Daoy (cell line): ENCODE results near the gene TRPT1. TPM values are rescaled to one million over a fixed set of nuclear protein-coding genes. Genes with fewer than 3 reads are reported as not detected.

Experiments
- DNase-seq: peaks from one replicate; pipeline ENCODE4 v3.0.0-alpha.2; 2015; ENCODE audit warnings: low read depth
- total RNA-seq: library from RNA; depleted of rRNA; stranded (reverse); fragments of >200 nt; shearing (Covaris generic); gene quantifications from 2 replicates; pipeline ENCODE4 v1.2.3, GENCODE V29; 2014; rRNA removed

TRPT1 gene
- total RNA-seq, 1 experiment from 2014 or later, result 19.9 TPM

DNA sequence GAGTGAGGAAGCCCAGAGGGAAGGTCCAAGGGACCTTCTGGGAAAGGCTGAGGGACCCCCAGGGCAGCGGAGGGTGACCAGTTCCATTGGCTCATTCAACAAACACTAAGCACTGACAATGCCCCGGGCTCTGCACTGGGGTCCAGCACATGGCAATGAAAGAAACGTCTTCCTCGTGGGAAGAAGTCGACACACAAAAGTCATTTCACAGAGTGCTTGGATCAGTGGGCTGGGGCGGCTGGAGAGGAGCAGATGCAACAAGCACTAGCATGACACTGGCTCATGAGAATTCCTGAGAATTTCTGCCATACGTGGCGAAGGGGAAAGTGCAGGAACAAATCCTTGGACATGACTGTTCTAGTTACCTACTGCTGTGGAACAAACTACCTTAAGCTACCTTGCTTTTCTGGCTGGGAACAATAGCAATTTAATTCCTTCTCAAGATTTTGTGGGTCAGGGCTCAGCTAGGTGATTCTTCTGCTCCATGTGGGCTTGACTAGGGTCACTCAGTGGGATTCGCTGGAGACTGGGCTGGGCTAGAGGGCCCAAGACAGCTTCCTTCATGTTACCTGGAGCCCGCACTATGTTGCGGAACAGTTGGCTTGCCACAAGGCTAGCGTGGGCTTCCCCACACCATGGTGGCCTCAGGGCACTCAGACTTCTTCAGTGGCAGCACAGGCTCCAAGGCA is 46.9 kb downstream of the TRPT1 start:
- DNase-seq, result no peak

DNA sequence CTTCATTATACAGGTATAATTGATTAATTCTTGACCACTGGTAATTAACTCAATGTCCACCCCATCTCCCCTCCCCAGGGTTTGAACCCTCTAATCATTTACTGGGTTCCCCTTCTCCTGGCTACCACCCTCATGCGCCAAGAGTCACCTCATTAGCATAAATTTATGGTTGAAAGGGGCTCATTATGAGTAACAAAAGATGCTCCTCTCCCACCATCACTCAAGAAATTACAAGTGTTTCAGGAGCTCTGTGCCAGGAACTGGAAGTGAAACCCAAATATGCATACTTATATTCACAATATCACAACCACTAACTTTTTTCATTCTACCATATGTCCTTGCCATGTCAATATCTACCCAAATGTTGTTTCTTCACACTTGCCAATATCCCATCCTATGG is 47.8 kb downstream of the TRPT1 start:
- DNase-seq, result no peak

DNA sequence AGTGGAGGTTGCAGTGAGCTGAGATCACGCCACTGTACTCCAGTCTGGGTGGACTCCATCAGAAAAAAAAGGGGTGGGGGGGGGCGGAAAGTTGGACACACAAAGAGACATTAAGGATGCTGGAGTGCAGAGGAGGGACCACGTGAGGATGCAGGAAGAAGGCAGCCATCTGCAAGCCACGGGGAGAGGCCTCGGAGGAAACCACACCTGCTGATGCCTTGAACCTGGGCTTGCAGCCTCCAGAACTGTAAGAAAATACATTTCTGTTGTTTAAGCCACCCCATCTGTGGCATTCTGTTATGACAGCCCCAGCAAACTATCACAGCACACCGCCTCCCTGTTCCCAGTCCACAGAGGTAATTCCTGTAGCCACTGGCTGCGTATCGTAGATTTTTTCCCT is 49.2 kb downstream of the TRPT1 start:
- no peak for DNase-seq

Other genes with a start within 250 kb of the TRPT1 start
- gene OTUB1, start 239.7 kb downstream of the TRPT1 start, total RNA-seq, result 30.7 and 36.9 TPM in 2 replicates
- gene FLRT1, start 190.3 kb downstream of the TRPT1 start, total RNA-seq, result not detected in 2 replicates
- 19.4 and 47.1 TPM in 2 replicates for gene MACROD1, start 60.1 kb downstream of the TRPT1 start, total RNA-seq
- 283 and 358 TPM in 2 replicates for gene STIP1, start 40.0 kb downstream of the TRPT1 start, total RNA-seq
- 3.0 and 5.7 TPM in 2 replicates for gene FERMT3, start 19.5 kb downstream of the TRPT1 start, total RNA-seq
- 43.1 and 51.3 TPM in 2 replicates for gene NUDT22, start 88 bp upstream of the TRPT1 start, total RNA-seq
- gene DNAJC4, start 4.4 kb upstream of the TRPT1 start, total RNA-seq, result 1.7 and 2.7 TPM in 2 replicates
- 6.7 and 8.9 TPM in 2 replicates for gene VEGFB, start 8.4 kb upstream of the TRPT1 start, total RNA-seq
- gene FKBP2, start 14.9 kb upstream of the TRPT1 start, total RNA-seq, result 18.8 and 102 TPM in 2 replicates
- 414 and 421 TPM in 2 replicates for gene PPP1R14B, start 20.8 kb upstream of the TRPT1 start, total RNA-seq
- 11.5 and 13.2 TPM in 2 replicates for gene PLCB3, start 25.3 kb upstream of the TRPT1 start, total RNA-seq
- 63.5 and 65.9 TPM in 2 replicates for gene BAD, start 58.5 kb upstream of the TRPT1 start, total RNA-seq
- 14.3 and 24.6 TPM in 2 replicates for gene GPR137, start 59.7 kb upstream of the TRPT1 start, total RNA-seq
- gene KCNK4, start 65.1 kb upstream of the TRPT1 start, total RNA-seq, result 0.23 TPM in 1 of 2 replicates, not detected in the other
- gene CATSPERZ, start 74.2 kb upstream of the TRPT1 start, total RNA-seq, result 0.23 and 6.0 TPM in 2 replicates
- gene ESRRA, start 79.3 kb upstream of the TRPT1 start, total RNA-seq, result 35.0 and 37.5 TPM in 2 replicates
- 565 and 690 TPM in 2 replicates for gene TRMT112, start 91.4 kb upstream of the TRPT1 start, total RNA-seq
- 213 and 229 TPM in 2 replicates for gene PRDX5, start 91.9 kb upstream of the TRPT1 start, total RNA-seq
- 1.7 and 2.1 TPM in 2 replicates for gene CCDC88B, start 114.0 kb upstream of the TRPT1 start, total RNA-seq
- gene RPS6KA4, start 133.0 kb upstream of the TRPT1 start, total RNA-seq, result 28.7 and 38.6 TPM in 2 replicates